HS-27A (cell line): Measurements from ENCODE around the gene MTRF1L.
A peak's percentile ranks its signal among the peaks of the same experiment; 100 is the strongest.

Source experiments
- DNase-seq: peaks from one replicate; pipeline ENCODE4 v3.0.0-alpha.2; 2012; ENCODE audit warnings: low read depth, missing footprints

The MTRF1L gene, protein sequence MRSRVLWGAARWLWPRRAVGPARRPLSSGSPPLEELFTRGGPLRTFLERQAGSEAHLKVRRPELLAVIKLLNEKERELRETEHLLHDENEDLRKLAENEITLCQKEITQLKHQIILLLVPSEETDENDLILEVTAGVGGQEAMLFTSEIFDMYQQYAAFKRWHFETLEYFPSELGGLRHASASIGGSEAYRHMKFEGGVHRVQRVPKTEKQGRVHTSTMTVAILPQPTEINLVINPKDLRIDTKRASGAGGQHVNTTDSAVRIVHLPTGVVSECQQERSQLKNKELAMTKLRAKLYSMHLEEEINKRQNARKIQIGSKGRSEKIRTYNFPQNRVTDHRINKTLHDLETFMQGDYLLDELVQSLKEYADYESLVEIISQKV

DNA sequence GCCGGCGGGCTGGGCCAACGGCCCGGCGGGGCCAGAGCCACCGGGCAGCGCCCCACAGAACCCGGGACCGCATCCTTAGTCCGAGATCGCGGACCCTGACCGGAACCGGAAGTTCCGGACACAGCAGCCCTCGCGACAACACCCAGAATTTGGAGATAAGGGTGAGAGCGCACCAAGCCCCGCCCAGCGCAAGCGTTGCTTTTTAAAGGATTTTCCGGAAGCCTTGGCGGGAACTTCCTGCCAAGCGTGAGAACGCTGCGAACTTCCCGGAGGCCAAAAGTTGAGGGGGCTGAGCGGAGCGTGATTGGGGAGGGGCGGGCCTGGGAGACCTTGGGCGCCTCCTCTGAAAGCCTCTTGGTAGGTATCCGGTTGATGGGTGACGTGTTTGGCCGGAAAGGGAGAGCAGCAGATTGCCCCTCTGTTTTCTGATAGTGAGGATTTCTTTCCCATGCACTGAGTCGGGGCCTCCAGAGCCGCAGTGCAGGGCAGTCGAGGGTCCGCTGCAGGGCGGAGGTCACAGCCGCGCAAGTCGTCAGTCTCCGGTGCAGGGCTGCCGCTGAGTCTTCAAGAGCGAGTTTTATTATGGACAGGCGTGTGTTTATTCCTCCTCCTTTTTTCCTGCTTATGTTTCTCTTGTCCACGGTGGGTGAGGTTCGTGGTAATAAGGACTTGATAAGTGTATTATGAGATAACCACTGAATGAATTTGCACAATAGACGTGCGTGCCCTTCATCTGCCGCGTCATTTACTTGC is at the start of gene MTRF1L:
MTRF1L (minus strand) TSS at position 97 of the 753 bp plus-strand sequence; CDS start at position 73, 24 bp downstream.
- peak; percentile 98 for DNase-seq

DNA sequence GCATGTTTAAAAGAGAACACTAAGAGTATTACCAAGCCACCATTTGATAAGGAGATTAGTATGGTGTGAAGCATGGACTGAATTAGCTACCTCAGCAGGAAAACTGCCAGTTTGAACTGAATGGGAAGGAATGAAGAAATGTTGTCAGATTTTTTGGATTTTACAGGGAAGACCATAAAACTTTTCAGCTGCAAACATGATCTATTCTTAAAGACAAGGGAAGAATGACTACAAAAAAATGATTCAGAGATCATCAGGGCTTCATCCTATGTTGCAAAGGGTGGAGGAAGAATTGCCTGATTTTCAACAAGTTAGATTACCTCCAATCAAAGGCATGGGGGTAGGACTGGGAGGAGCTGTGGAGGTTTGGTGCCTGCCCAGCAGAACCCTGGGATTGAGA is 49.3 kb upstream of the MTRF1L start:
- no peak for DNase-seq

DNA sequence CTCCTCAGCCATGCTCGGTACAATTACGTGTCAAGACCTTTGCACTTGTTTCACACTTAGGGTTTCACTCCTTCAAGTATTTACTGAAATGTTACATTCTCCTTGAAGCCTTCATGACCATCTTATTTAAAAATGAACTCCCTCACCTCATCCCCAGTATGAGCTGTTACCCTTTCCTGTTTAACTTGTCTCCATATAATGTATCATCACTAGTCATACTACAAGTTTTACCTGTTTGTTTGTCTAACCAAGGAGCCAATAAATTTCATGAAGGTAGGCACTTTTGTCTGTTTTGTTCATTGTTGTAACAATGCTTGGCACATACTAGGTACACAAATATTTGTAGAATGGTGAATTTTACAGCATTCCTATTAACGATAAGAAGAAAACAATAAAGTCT is 46.1 kb upstream of the MTRF1L start:
- DNase-seq: no peak

DNA sequence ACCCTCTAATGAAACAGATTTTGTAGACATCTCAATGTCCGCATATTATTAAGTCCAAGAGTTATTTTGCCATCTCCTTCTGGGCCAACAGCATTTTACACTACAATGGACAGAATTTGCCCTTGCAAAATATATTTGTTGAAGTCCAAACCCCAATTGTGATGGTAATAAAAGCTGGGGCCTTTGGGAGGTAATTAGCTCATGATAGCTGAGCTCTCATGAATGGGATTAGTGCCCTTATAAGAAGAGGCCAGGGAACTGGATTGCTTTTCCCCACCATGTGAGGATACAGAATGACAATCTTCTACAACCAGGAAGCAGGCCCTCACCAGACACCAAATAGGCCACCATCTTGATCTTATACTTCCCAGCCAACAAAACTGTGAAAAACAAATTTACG is 44.9 kb upstream of the MTRF1L start:
- no peak for DNase-seq

DNA sequence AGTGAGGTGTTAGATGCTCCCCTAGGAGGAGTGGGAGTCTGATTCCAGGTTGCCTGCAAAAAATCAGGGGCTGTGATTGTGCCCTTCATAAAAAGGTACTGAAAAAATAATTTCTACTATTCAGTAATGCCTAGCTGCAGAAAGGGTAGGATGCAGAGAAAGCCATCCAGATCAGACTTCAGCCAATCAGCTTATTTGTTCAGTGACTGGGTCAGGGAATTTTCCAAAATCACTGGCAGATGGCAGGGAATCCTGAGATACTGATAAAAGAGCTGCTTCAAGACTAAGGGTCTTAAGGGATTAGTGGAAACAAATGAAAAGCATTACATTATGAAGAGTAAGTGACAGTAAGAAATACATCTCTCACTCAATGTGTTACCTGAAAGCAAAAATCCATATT is 42.8 kb upstream of the MTRF1L start:
- no peak for DNase-seq

DNA sequence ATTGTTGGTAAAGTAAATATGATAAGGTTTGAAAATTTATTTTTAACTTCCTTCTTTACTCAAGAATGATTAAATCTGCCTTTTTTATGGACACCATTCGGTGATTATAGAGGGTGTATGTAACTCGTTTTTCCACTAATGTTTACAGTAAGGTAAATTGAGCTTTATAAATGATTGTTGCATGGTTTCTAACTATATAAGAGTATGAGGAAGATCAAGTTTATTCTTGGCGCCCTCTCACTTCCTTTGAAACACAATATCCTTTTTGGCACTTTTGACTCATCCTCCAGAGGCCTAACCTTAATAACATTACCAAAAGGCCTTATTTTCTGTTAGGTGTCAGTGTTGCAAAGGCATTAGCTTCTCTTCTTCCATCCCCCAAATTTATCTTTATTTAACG is 41.8 kb upstream of the MTRF1L start:
- no peak for DNase-seq

DNA sequence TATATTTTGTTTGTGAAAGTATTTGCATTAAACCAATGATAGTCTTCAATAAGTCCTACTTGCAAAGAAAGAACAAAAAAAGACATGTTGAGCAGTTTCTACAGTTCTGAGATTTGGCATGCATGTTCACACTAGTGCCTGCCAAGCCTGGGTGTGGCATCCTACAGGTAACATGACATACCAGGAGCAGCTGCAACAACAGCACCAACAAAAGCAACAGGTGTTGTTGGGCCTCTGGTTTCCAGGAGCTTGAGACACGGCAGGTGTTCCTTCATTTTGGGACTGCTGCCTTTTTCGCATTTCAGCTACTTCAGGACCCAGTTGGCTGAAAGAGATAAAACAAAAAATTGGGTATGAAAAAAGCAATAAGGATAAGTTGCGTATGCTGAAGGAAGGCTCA is 41.2 kb upstream of the MTRF1L start:
- no peak for DNase-seq

DNA sequence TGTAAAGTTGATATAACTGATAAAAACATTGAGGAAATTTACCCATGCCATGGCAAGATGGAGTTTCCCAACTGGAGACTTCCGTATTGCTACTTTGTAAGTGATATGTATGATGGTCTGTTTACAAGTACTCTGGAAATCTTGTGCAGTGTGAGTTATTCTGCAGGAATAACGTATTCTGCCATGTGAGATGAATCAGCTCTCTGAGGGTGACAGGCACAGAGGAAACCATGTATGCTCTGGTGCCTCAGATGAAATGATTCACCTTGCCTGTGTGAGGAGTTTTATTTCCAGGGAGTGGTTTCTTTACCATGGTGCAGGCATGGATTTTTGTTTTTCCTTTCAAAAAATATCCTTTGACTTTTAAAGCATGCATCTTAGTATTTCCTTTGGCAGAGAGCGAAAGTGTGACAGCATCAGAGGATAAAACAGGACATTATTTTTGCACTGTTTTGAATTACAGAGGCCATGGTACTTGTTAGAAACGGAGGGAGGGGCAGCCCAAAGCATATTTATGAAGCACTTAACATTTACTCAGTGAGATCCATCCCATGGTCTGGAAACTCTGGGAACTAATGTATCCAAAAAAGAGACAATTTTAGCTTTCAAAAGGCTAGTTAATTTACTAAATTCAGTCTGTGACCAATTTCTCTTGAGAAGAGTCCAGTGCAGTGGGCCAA is 36.0 kb upstream of the MTRF1L start:
- no peak for DNase-seq

DNA sequence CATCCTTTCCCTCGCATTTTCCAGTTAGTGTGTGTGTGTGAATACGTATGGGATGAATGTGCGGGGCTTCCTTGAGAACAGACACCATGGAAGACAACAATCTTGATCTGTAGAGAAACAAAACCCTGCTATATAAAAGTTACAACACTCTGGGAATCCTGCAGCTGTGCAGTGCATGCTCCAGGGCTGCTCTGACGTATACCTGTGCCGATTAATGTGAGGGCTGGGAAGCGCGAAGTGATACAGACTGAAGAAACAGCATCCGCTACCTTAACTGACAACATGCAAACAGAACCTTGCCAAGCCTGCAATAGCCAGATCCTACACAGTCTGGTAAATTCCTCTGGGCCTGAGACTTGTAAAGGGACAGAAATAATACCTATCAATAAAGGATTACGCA is 31.6 kb upstream of the MTRF1L start:
- no peak for DNase-seq

DNA sequence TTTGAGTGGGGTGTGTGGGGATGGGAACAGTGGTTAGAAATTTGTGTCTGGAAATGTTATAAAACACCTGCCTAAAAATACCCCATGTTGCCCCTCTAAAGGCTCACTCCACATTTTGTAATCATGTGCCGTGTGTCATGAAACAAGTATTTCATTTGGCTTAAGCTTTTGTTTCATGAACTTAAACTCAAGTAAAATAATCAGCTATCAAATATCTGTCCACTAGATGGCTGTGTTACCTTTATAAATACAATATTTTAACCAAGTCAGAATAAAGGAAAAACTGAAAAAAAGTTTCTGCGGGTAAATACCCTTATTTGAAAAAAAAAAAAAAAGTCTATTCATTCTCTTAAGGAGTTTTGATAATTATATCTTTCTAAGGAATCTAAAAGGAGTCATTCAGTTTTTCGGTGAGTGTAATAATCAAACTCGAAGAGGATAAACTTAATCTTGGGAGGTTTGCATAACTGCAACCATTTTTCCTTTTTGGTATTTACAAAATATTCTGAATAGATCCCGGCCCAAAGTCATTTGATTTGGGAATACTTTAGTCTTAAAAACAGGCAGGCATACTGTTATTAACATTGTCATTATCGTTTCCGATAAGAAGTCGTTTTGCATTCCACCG is 29.9 kb upstream of the MTRF1L start:
- no peak for DNase-seq

DNA sequence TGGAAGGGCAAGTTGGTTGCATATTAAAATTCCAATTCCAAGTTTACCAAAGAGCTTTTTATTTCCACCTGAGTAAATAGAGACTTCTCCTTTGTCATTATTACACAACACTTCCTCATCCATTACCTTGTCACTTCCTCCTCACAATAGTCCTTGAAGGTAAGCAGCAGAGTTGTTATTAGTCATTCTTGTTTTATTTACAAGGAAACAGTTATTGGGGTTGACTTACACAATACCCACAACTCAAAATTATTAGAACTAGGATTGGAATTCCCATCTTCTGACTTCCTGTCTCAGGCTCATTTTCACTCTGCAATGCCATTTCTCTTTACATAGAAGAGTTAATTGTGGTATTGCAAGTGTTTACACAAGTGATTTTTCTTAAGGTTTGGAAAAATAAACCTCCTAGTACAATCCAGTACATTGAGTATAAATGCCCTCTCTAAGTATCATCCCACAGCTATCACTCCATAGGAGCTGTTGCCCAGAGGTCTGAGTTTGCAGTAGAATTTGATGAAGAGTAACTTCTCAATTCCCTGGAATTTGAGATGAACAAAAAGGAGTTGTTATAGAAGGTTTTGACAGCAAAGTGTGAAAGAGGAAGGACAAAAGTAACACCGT is 28.9 kb upstream of the MTRF1L start:
- no peak for DNase-seq

DNA sequence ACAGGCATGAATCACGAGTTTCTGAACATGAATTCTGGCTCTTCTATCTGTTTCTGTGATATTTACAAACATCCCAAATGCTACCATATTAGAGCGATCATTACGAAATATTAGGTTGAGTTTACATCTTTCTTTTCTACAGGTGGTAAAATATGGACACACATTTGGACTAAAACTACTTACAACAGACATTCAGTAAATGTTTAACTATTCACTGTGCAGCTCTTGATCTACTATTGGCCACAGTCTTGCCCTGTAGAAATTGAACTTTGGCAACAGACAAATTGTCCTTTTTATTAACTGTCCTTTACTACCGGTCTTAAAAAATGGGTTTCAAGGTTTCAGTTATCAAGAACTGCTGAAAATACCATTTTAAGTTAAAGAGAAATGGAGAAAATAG is 26.5 kb upstream of the MTRF1L start:
- DNase-seq: no peak

DNA sequence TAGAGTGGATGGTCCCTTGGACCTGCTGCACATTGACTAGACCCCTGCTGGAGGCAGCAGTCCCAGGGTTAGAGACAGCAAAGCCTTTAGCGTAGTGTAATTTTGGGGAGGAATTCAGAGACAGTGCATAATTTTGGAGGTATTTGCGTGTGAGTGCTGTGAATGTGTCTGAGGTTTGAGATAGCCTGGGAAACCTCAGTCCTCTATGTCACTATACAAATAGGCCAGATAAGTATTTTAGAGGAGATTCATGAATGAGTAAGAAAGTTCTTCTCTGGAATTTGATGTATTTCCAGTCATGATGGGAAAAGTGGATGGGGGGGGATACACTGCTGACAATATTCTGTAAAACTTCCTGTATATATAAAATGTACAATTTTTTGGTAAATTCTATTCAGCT is 25.8 kb upstream of the MTRF1L start:
- DNase-seq: no peak

DNA sequence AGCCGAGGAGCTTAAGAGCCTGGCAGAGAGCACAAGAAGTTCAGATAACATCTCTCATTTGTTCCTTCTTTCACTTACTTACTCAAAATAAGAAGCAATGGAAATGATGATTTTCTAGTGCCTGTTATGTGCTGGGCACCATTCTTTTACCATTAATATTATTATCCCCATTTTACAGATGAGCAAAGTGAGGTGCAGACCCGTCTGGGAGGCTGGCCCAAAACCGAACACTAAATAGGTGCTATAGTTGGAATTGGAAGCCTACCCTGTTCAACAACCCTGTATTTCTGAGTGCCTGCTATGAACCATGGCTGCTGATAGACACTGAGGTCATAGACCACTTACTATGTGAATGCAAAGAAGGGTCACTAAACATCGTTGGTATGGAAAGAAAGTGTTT is 25.0 kb upstream of the MTRF1L start:
- no peak for DNase-seq

DNA sequence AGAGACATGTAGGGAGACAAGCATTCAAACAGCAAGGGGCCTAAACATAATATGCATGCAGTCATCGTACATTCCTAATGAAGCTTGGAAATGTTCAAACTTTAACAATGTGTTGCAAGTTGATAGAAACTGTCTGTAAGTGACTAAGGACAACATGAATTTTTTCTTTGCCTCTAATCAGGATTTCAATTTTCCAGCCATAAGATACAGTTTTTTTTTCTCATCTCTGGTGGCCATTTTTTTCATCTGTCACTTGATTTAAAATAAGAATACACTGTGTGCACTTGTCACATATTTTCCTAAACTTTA is 22.2 kb upstream of the MTRF1L start:
- no peak for DNase-seq

DNA sequence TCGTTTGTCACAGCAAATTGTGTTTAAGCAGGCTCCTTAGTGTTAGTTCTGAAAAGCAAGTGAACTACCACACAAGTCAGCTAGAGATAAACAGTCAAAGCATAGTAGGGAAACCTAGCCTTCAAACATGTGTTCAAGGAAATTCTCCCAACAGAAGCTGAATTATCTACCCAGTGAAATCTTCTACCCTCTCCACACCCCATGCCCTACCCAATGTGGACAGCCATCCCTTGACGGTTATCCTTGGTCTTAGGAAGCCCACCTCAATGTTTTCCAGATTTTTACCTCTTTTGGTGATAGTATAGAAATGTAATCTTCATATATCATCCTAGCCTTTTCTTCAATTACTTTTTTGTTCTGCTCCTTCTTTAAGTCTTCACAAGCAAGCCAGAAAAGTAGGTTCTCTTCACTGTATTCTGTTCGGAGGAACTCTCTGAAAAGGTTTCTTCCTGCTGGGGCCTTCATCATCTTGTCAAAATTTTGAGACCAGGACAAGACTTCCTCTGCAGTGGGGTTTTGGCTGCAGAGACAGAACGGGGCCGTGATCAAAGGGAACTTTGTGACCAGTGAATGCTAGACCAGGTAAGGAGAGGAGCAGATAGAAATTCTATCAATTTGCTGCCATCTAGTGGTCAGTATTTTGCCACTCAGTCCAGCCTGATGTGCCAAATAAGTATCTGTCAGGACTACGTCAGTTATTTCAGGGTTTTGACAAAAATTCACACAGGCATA is 21.6 kb upstream of the MTRF1L start:
- peak; percentile 30 for DNase-seq

DNA sequence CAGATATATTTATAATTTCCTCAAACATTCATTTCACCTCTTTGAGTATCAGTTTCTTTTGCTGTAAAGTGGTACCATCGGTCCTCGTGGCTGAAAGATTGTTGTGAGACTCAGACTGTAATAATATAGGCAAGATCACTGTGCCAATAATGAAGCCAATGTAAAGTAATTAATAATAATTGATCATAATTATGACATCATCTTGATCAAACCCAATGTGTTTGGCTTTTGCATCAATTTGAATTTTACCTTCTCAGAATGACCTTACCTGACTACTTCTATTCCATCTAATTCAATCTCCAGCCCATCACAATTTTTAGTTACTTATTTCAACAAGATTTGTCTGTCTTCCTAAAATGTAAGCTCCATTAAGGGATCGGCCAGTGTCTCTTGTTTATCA is 15.8 kb upstream of the MTRF1L start:
- DNase-seq: no peak

DNA sequence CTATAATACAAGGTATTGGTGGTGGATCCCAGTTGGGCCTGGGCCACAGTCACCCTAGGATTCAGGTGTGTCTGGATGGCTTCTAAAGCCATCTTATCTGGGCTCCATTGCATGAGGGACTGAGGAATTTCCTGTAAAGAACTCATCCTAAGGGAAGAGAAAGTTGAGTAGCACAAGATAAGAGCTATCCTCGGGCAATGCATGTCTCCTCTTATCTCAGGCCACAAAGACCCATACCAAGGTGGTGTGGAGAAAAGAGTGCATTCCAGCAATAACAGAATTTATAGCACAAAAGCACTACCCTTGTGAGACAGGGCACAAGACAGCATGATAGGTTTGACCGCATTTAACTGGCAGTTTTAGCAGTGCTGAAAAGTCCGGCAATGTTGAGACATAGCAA is 14.3 kb upstream of the MTRF1L start:
- DNase-seq: no peak

DNA sequence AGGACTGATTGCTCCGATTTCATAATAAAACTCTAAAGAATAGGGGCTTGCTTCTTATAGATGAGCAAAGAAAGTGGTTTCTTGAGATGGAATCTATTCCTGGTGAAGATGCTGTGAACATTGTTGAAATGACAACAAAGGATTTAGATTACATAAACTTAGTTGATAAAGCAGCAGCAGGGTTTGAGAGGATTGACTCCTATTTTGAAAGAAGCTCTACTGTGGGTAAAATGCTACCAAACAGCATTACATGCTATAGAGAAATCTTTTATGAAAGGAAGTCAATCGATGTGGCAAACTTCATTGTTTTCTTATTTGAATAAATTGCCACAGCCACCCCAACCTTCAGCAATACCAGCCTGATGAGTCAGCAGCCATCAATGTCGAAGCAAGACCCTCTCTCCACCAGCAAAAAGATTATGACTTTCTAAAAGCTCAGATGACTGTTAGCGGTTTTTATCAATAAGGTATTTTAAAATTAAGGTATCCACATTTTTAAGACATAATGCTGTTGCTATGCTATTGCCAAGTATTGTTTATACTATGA is 12.7 kb upstream of the MTRF1L start:
- DNase-seq: no peak

DNA sequence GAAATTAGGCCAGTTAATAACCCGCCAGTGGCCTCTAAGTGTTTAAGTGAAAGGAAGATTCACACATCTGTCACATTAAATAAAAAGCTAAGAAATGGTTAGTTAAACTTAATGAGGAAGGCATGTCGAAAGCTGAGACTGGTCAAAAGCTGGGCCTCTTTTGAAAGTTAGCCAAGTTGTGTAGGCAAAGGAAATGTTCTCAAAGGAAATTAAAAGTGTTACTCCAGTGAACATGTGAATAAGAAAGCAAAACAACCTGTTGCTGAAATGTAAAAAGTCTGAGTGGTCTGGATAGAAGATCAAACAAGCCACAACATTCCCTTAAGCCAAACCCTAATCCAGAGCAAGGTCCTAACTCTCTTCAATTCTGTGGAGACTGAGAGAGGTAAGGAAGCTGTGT is 10.9 kb upstream of the MTRF1L start:
- no peak for DNase-seq

DNA sequence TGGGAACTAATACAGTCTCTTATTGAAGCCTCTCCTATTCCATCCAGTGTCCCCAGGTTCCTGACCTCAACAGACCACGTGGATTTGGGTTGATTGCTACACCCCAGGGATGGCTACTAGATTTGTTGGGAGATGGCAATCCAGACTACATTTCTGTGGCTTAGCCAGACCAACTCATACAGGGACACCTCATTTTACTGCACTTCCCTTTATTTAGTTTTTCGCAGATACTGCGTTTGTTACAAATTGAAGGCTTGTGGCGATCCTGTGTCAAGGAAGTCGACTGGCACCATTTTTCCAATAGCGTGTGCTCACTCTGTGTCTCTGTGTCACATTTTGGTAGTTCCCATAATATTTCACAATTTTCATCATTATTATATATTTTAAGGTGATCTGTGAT is 10.3 kb upstream of the MTRF1L start:
- no peak for DNase-seq

DNA sequence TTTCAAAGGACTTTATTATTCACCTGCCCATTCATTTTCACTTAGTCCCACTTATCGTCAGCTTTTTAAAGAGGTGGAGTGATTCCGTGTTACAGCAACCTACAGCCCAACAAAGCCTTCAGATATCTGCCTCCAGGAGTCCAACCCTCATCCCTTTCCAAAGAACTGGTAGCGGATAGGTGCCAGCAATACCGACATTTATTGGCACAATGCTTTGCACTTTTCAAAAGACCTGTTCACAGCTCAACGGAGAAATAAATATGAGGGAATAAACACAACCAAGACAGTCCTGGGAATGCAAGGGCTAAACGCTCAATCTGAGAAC is 819 bp upstream of the MTRF1L start:
- DNase-seq: no peak
